NCI-H446 treated with DMSO at 0.1 percent for 48 hours (cell line): ENCODE results near the gene DKC1.
"Not testable (repeated sequence)": the region's sequence is repeated elsewhere in the genome, so short reads cannot be mapped to it uniquely, and the experiment has no call there.

Source experiments
- DNase-seq: peaks from one replicate; lab custom pipeline; 2025; lab: John Stamatoyannopoulos, UW

The DKC1 gene

DNA sequence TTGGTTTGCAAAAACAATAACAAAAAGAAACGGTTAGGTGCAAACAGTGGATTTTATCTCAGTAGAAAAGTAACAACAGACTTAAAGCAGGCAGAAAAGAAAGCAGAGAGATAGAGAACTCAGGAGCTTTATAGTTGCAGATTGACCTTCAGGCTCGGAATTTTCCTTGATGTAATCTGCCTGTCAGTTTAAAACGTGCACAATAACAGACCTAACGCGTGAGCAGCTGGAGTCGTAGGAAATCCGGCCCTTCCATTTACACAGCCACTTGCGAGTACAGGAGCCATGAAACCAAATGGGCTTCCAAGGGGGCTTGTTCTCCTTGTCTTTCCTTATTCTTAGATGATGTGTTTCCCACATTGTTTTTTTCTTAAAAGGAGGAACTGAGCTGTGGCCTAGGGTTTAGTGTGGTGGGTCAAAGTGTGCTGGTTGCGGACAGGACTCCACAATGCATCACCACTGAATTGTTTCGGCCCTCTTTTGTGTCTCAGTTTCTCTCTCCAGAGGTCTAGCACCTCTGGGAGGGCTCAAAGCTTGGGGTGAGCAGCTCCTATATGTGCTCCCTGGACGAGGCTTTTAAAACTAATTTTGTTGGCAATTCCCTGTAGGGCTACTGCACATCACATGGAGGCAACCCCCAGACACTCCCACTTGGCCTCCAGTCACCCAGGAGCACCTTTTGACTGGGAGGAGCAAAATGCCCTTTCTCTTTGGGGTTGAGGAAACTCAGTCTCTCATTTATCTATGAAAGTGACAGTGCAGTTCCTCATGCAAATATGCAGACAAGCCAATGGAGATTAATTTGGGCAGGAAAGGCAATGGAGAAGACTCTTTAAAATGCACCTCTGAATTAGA lies 56.5 kb downstream of the DKC1 start:
- no peak for DNase-seq

DNA sequence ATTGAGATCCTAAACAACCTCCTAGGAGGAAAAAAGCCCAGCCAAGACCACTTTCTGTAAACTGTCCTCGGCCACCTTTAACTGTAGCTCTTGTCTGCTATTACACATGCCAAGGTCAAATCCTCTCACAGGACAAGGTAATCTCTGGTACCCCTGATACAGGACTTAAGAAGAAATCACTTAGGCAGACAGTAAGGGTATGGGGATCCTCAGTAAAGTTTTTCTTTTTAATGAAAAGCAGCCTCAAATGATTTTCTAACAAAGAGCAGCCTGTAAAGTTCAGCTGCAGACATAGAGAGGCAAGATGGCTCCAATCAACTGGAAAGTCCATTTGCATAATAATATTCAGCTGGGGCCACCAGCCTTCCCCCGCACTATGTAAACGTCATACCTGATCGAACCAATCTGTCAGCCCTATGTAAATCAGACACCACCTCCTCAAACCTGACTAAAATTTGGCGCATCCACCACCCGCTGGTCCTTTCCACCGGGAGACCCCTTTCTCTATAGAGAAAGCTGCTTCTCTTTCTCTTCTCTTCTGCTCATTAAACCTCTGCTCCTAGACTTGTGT lies 57.2 kb downstream of the DKC1 start:
- no peak for DNase-seq

- no peak for DNase-seq
Measured at GRCh38 chrX:154821523-154821922, 58.9 kb downstream of the DKC1 start.

DNA sequence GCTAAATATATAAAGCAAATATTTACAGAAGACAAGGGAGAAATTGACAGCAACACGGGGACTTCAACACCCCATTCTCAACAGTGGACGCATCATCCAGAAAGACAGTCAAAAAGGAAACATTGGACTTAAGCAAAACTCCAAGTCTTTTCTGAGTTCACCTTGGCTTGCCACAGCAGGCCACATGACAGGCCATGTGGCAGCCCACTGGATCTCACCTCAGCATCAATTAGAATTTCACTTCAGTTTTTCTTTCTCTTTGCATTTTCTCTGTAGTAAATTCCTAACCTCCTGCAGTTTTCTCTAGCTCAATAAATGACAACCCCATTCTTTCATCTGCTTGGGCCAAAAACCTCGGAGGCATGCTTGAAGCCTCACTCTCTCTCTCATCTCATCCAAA lies 59.4 kb downstream of the DKC1 start:
- DNase-seq: no peak

- no peak for DNase-seq
Measured at GRCh38 chrX:154824638-154825037, 62.0 kb downstream of the DKC1 start.

- DNase-seq: not testable (repeated sequence)
Measured at GRCh38 chrX:154825586-154825985, 62.9 kb downstream of the DKC1 start.
